Inflammatory macrophage treated with lipopolysaccharide for 1 hour (primary cell): ENCODE results near the gene PDXDC1.
"Not testable (repeated sequence)": the region's sequence is repeated elsewhere in the genome, so short reads cannot be mapped to it uniquely, and the experiment has no call there.

ENCODE experiments used
- DNase-seq, 2 donors: peaks; one replicate each; pipeline ENCODE4 v3.0.0-alpha.2; 2020 to 2022

Gene PDXDC1

GRCh38 chr16:15038689-15039088 lies 63.9 kb downstream of the PDXDC1 start:
- DNase-seq, result no peak

DNA sequence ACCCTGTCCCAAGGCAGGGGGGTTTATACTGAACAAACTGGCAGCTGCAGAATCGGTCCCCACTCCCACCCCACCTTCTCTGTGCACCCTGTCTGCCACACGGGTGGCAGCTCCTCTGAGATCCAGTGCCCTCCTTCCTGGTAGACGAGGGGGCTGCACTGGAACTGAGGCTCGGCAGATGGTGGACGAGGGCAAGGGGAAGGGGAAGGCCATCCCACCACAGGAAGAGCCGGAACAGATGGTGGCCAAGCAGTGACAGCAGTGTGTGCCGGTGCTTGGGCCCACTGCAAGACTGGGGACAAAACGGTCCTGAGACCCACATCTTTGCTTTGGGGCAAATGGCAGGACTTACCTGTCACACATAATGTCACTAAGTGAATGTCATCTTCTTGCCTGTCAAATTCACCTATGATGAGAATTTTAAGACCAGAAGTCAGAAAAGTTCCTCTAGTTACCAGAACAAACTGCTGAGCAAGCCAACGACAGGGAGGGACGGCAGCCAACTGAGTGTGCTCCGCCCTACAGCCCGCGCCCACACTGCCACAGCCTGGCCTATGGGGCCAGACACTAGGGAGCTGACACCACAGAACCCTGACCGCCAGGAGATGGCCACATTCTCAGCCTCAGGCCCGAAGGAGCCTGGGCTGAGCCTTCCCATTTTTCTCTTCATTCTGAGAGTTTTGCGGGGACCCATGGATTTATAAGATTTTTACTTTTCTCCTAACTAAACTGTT lies 66.6 kb downstream of the PDXDC1 start:
- DNase-seq, result peak; percentile 84 to 85

DNA sequence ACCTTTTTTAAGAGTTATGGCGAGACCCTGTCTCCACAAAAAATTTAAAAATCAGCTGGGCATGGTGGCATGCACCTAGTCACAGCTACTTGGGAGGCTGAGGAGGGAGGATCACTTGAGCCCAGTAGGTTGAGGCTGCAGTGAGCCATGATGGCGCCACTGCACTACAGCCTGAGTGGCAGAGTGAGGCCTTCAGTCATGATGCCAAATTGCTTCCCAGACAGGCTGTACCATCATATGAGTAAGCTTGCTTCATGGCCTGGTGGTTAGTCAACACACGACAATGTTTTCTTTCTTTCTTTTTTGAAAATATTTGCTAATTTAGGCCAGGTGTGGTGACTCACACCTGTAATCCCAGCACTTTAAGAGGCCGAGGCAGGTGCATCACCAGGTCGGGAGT lies 68.5 kb downstream of the PDXDC1 start:
- DNase-seq, result no peak

DNA sequence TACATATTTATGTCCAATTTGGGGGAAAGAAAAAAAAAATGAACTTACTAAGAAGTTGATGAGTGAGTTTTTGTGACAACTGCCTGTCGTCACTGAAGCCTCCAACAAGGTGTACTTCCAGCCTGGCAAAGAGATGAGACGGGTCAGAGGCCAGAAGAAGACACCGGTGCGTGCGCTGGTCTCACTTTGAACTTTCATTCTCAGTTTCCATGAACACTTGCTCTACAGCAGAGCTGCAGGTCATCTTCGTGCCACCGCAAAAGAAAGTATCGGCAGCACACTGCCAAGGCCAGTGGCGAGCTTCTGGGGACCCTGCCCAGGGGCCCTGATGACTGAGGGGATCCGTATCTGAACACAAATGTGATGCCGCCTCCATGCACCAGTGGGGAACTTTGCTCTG lies 69.5 kb downstream of the PDXDC1 start:
- DNase-seq, result no peak

GRCh38 chr16:15045270-15045669 lies 70.4 kb downstream of the PDXDC1 start:
- not testable (repeated sequence) for DNase-seq

- DNase-seq, result no peak
Observed at GRCh38 chr16:15046692-15047376, 72.0 kb downstream of the PDXDC1 start.

- no peak for DNase-seq
Observed at GRCh38 chr16:15049581-15050180, 74.9 kb downstream of the PDXDC1 start.

GRCh38 chr16:15050440-15050839 lies 75.6 kb downstream of the PDXDC1 start:
- DNase-seq, result not testable (repeated sequence)

DNA sequence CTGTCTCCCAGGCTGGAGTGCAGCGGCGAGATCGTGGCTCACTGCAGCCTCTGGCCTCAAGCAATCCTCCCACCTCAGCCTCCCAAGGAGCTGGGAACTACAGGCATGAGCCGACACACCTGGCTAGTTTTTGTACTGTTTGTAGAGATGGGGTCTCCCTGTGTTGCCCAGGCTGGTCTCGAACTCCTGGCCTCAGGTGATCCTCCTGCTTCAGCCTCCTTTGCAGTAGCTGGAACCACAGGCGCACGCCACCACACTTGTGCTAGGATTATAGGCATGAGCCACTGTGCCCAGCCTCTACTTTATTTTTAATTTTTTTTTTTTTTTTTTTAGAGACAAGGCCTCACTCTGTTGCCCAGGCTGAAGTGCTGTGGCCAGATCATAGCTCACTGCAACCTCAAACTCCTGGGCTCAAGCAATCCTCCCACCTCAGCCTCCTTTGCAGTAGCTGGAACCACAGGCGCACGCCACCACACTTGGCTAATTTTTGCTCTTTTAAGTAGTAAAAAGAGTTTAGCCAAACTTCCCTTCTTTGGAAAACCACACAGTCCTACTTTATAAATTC lies 76.6 kb downstream of the PDXDC1 start:
- no peak for DNase-seq

DNA sequence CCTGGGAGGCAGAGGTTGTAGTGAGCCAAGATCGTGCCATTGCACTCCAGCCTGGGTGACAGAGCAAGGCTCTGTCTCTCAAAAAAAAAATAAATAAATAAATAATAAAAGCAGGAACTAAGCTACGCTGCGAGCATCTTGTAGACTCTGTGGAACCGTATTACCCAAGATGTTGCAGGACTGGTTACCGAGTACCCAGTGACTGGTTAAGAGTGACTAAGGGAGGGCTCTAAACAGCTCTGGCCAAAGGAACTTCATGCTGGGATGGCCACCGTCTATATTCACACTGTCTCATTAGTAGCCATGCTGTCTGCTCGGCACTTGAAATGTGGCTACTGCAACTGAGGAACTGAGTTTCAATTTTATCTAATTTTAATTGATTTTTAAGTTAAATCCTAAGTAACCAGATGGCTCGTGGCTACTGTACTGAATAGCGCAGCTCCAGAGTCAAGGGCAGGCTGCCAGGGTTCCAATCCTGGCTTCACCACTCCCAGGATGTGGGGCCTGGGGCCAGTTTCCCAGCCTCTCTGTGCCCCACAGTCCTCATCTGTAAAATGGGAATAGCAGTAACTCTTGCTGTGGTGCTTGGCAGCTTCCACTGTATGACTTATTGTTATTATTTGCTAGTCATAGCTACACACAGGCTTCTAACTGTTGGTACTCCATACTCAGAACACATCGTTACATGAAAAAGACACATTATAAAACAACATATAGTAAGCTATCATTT lies 78.1 kb downstream of the PDXDC1 start:
- DNase-seq, result peak; percentile 72 to 80

GRCh38 chr16:15053904-15054303 lies 79.1 kb downstream of the PDXDC1 start:
- peak in 1 of 2 donors; percentile 34 for DNase-seq

DNA sequence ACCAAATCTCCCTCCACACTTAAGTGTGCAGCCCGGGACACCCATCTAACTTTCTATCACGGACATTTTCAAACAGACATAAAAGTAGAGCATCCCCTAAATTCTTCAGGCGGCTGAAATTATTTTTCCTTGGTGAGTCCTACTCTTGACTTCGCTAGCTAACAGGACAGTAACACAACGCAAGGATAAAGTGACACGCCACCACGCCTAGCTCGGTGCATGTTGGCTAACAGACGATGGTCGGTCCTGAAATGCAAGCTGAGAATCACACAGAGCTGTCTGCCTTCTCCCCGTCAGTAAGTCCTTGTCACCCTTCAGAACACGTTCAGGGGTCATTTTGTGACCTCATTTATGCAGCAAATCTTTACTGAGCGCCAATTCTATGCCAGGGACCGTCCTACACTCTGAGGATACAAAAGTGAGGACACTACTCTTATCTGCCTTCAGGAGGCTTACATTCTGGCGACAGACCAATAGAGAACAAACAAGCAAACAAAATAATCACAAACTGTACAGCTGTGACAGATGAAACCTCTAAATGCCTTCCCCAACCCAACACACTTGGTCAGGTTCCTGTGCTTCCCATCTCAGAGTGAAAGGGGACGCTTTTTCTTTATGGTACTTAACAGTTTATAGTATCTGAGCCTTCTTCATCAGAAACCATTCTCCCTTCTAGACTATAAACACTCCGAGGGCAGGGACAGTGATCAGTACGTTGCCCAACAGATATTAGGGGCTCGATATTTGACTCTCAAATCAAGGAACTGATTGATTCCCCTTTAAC lies 79.7 kb downstream of the PDXDC1 start:
- no peak for DNase-seq

GRCh38 chr16:15055141-15056053 lies 80.6 kb downstream of the PDXDC1 start:
- DNase-seq, result peak in 1 of 2 donors; percentile 25

DNA sequence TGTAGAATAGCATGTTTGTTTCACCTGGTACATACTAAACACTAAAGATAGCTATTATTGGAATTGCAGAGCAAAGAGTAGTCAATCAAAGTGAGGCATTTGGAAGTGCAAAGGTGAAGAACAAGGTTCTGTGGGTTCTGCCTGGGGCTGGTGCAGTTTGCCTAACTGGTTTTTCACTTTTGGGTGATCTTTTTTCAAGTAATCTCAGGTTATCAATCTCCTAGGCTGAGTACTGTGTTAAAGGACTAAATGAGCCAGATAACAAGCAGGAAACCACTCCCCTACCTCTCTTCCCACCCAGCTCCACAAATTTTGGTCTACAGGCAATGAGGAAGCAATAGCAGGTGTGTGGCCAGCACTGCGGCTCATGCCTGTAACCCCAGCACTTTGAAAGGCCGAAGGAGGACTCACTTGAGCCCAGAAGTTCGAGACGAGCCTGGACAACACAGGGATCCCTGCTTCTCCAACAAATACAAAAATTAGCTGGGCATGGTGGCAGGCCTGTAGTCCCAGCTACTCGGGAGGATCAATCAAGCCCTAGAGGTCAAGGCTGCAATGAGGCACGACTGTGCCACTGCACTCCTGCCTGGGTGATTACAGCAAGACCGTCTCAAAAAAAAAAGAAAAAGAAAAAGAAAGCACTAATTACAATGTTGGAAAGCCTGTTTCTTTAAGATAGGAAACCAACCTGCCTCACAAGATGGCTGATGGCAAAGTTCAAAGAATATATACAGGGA lies 83.0 kb downstream of the PDXDC1 start:
- no peak for DNase-seq

GRCh38 chr16:15059324-15059723 lies 84.5 kb downstream of the PDXDC1 start:
- DNase-seq, result no peak

DNA sequence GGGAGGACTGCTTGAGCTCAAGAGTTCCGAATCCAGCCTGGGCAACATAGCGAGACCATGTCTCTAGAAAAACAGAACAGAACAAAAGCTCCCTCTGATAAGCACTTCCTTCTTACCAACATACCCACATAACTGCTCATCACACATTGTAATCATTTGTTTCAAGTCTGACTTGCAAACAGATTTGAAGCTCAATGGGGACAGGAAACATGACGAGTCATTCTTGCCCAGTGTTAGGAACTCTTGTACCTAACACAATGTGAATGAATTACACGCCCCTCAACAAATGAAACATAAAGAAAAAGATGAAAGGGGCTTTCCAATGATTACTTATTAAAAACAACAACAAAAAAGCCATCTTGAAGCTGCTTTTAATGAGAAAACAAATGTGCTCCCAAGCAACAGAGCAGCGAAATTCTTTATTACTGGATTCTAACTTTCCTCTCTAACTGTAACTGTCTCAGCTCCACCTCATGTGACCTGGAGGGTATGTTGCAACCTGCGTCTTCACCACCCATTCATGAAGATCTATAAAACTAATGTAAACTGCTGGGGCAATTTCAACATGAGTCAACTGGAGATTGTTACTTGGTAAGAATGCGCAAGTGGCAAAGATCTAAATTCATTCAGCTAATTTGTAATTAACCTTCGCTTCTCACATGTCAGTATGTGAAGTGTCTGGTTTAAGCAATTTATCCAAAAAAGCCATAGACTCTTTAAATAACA lies 87.4 kb downstream of the PDXDC1 start:
- DNase-seq, result not testable (repeated sequence)

GRCh38 chr16:15065961-15066360 lies 91.1 kb downstream of the PDXDC1 start:
- DNase-seq, result not testable (repeated sequence)

DNA sequence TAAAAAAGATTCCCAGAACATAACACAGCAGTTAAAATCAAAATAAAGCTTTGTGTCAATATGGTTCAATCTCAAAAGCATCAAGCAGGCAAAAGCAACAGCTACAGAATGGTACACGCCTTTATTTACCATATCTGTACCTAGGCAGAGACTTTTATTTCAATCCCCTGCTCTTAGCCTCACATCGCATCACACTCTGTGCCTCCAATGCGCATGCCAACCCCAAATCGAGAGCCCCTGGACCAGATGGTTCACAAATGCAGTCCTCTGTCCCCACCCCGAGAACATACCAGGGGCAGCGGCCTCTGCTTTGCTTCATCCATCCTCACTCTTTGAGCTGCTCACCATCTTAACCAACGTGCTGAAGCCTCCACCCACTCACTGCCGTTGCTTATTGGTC lies 91.9 kb downstream of the PDXDC1 start:
- not testable (repeated sequence) for DNase-seq

DNA sequence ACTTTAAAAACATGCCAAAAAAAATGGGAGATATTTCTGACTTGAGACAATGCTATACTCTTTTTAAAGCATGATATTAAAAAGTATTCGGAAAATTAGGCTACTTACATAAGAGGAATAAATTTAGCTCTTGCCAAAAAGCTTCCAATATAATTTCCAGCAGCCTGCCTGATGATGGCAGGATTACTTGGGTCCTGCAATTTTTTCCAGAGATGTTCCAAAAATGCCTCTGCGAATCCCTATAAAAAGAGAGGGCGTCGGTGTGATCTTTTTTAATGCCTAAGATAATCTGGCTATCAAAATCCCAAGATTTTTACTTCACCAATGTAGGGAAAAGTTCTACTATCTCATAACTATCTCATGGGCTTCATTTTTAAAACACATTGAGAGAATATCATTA lies 96.2 kb downstream of the PDXDC1 start:
- DNase-seq, result not testable (repeated sequence)
